H9 (cell line): Measurements from ENCODE around the gene BST2. TPM values are rescaled to one million over a fixed set of nuclear protein-coding genes. Genes with fewer than 3 reads are reported as not detected.
A peak's percentile ranks its signal among the peaks of the same experiment; 100 is the strongest.

Source experiments
- DNase-seq: peaks from one replicate; pipeline ENCODE4 v3.0.0-alpha.2; 2017
- H2AFZ ChIP-seq: one replicate; pipeline ENCODE4 v1.6.1; 2013; ENCODE audit warnings: mild to moderate bottlenecking, low read length, control low read depth, moderate library complexity
- H2AK5ac ChIP-seq: 2 replicates; pipeline ENCODE4 v1.6.1; 2013; ENCODE audit warnings: low read length, control low read depth, mixed read lengths; ENCODE audit not compliant: insufficient read length
- H2BK120ac ChIP-seq: one replicate; pipeline ENCODE4 v1.6.1; 2013; ENCODE audit warnings: low read depth, mild to moderate bottlenecking, low read length, control low read depth, inconsistent platforms; ENCODE audit not compliant: poor library complexity, severe bottlenecking
- H2BK12ac ChIP-seq: 2 replicates; pipeline ENCODE4 v1.6.1; 2013; ENCODE audit warnings: low read length, control low read depth, mixed read lengths, low read depth; ENCODE audit not compliant: insufficient read length
- H2BK15ac ChIP-seq: 2 replicates; pipeline ENCODE4 v1.6.1; 2013; ENCODE audit warnings: low read depth, low read length, control low read depth
- H2BK20ac ChIP-seq: one replicate; pipeline ENCODE4 v1.6.1; 2013; ENCODE audit warnings: low read depth, mild to moderate bottlenecking, low read length, control low read depth, inconsistent platforms; ENCODE audit not compliant: poor library complexity, severe bottlenecking
- H2BK5ac ChIP-seq: 2 replicates; pipeline ENCODE4 v1.6.1; 2013; ENCODE audit warnings: low read length, control low read depth, mixed read lengths; ENCODE audit not compliant: insufficient read length
- H3K14ac ChIP-seq: 2 replicates; pipeline ENCODE4 v1.6.1; 2013; ENCODE audit warnings: low read length, control low read depth; ENCODE audit not compliant: insufficient read depth
- H3K18ac ChIP-seq: 2 replicates; pipeline ENCODE4 v1.6.1; 2013; ENCODE audit warnings: low read depth, mild to moderate bottlenecking, mixed read lengths, low read length, control low read depth; ENCODE audit not compliant: insufficient read length
- H3K23ac ChIP-seq: 2 replicates; pipeline ENCODE4 v1.6.1; 2013; ENCODE audit warnings: low read length, control low read depth, mixed read lengths, low read depth; ENCODE audit not compliant: insufficient read length
- H3K23me2 ChIP-seq: 2 replicates; pipeline ENCODE4 v1.6.1; 2013; ENCODE audit warnings: low read depth, mild to moderate bottlenecking, mixed read lengths, low read length, control low read depth; ENCODE audit not compliant: insufficient read length, poor library complexity, severe bottlenecking
- H3K27ac ChIP-seq: 2 replicates; pipeline ENCODE4 v1.5.1; 2013; ENCODE audit warnings: low read length, control low read depth, mixed read lengths, low read depth; ENCODE audit not compliant: insufficient read length
- H3K27me3 ChIP-seq: 2 replicates; pipeline ENCODE4 v1.6.1; 2013; ENCODE audit warnings: low read length, control low read depth, inconsistent platforms; ENCODE audit not compliant: insufficient read depth
- H3K4ac ChIP-seq: 2 replicates; pipeline ENCODE4 v1.6.1; 2013; ENCODE audit warnings: low read depth, mild to moderate bottlenecking, control low read depth, inconsistent platforms, low read length, moderate library complexity
- H3K4me1 ChIP-seq: 2 replicates; pipeline ENCODE4 v1.6.1; 2013; ENCODE audit warnings: low read length, control low read depth, inconsistent platforms; ENCODE audit not compliant: insufficient read depth
- H3K4me2 ChIP-seq: 2 replicates; pipeline ENCODE4 v1.6.1; 2013; ENCODE audit warnings: low read length, control low read depth, mixed read lengths; ENCODE audit not compliant: insufficient read length, insufficient read depth
- H3K56ac ChIP-seq: 2 replicates; pipeline ENCODE4 v1.6.1; 2013; ENCODE audit warnings: low read depth, mild to moderate bottlenecking, mixed read lengths, low read length, control low read depth; ENCODE audit not compliant: insufficient read length
- H3K79me1 ChIP-seq: 2 replicates; pipeline ENCODE4 v1.6.1; 2013; ENCODE audit warnings: low read depth, mild to moderate bottlenecking, moderate library complexity, low read length, control low read depth, inconsistent platforms; ENCODE audit not compliant: insufficient read depth, poor library complexity, severe bottlenecking
- H3K79me2 ChIP-seq: 2 replicates; pipeline ENCODE4 v1.6.1; 2013; ENCODE audit warnings: low read length, control low read depth, inconsistent platforms; ENCODE audit not compliant: insufficient read depth
- H3K9ac ChIP-seq: 2 replicates; pipeline ENCODE4 v1.6.1; 2013; ENCODE audit warnings: low read length, control low read depth, mixed read lengths; ENCODE audit not compliant: insufficient read length; ENCODE audit errors: extremely low read depth
- H3K9me3 ChIP-seq: one replicate; pipeline ENCODE4 v1.6.1; 2013; ENCODE audit warnings: low read depth, low read length, inconsistent platforms; ENCODE audit not compliant: control insufficient read depth
- H3T11ph ChIP-seq: one replicate; pipeline ENCODE4 v1.6.1; 2013; ENCODE audit warnings: mild to moderate bottlenecking, low read length, control low read depth, inconsistent platforms
- H4K20me1 ChIP-seq: one replicate; pipeline ENCODE4 v1.6.1; 2013; ENCODE audit not compliant: control insufficient read depth, insufficient read length, insufficient read depth
- H4K5ac ChIP-seq: 2 replicates; pipeline ENCODE4 v1.6.1; 2013; ENCODE audit warnings: low read depth, mild to moderate bottlenecking, mixed read lengths, low read length, control low read depth; ENCODE audit not compliant: insufficient read length
- H4K8ac ChIP-seq: replicated peaks from 2 replicates; pipeline ENCODE4 v1.6.1; 2013; ENCODE audit warnings: low read length, control low read depth, mixed read lengths, low read depth; ENCODE audit not compliant: insufficient read length
- H4K91ac ChIP-seq: 2 replicates; pipeline ENCODE4 v1.6.1; 2013; ENCODE audit warnings: low read depth, mild to moderate bottlenecking, moderate library complexity, mixed read lengths, low read length, control low read depth; ENCODE audit not compliant: insufficient read length
- H3K27ac Mint-ChIP-seq, 3 experiments: 2 replicates in 2 of 3; 3 replicates in 1 of 3; pipeline ENCODE4 v1.8.0; 2020 to 2021; ENCODE audit warnings: mixed read lengths in 3 of 3, mild to moderate bottlenecking in 1 of 3, moderate library complexity in 1 of 3
- H3K27me3 Mint-ChIP-seq: 2 replicates; pipeline ENCODE4 v1.8.0; 2021; ENCODE audit warnings: low read depth, mild to moderate bottlenecking, moderate library complexity, mixed read lengths
- H3K36me3 Mint-ChIP-seq, 3 experiments: 2 replicates in 2 of 3; 3 replicates in 1 of 3; pipeline ENCODE4 v1.8.0; 2020 to 2021; ENCODE audit warnings: low read depth in 3 of 3, mixed read lengths in 3 of 3; ENCODE audit not compliant: insufficient read depth in 1 of 3
- H3K4me1 Mint-ChIP-seq, 2 experiments: 2 replicates each; pipeline ENCODE4 v1.8.0; 2020; ENCODE audit warnings: mixed read lengths in 2 of 2
- H3K4me3 Mint-ChIP-seq, 2 experiments: 2 replicates in 1 of 2; 3 replicates in 1 of 2; pipeline ENCODE4 v1.8.0; 2020 to 2021; ENCODE audit warnings: mild to moderate bottlenecking in 2 of 2, mixed read lengths in 2 of 2, moderate library complexity in 1 of 2
- H3K9me3 Mint-ChIP-seq, 2 experiments: 2 replicates in 1 of 2; 3 replicates in 1 of 2; pipeline ENCODE4 v1.8.0; 2020; ENCODE audit warnings: mild to moderate bottlenecking in 2 of 2, mixed read lengths in 2 of 2, moderate library complexity in 1 of 2
- WGBS: extraction: QIAGEN DNeasy Blood & Tissue Kit; methylation state at CpG from one replicate; pipeline ENCODE4 v1.1.7; 2013; ENCODE audit warnings: missing lambda C conversion rate, low lambda C conversion rate, mixed read lengths; ENCODE audit not compliant: insufficient read length; ENCODE audit errors: extremely low coverage; 5-methylcytosine and 5-hydroxymethylcytosine counted together
- total RNA-seq: library from RNA; stranded (reverse); gene quantifications from 2 replicates; pipeline ENCODE4 v1.2.1, GENCODE V29; 2021
- TF ChIP-seq, protein P1 (sequence below): fragments of 200-600 bp; sonication (generic); conservative IDR thresholded peaks from 3 replicates; pipeline ENCODE4 v1.8.0; 2021; ENCODE audit warnings: antibody characterized with exemption, mild to moderate bottlenecking

Gene BST2
- total RNA-seq, 1 experiment from 2014 or later = 63.3 TPM

DNA sequence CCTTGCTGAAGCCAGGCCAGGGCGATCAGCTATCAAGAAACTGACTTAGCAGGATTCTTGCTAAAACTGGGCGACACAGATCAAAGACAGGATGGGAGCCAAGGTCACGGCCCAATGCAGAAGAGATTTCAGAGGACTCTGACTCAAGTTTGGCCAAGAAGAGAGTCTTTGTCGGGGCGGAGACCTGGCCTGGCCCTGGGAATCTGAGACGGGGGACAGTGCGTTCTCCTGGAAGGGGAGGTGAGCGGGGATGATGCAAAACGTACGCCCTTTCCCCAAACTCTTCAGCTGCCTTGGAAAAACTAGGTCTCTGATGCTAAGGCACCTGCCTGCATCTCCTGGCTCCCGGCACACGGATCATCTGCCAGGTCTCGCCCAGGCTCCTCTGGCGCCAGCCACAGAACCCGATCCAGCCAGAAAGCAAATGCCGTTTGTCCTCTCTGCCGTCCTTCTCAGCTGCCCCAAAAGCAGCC is 24.2 kb upstream of the BST2 start:
- H3K14ac ChIP-seq = no peak overlapping the region
- Mint-ChIP-seq H3K4me3 (no peak overlapping the region), H3K9me3 (no peaks in the 10 kb centered on the region), H3K27me3 (no peaks in the 10 kb centered on the region; the same call in 1 of the 2 replicates), H3K4me1 (peaks cover 4 to 9% of the 10 kb centered on the region in 2 experiments), H3K36me3 (no peaks in the 10 kb centered on the region), H3K27ac (peak overlapping the region in 1 of 3 experiments; percentile 25; a peak in 2 of 7 replicates)
- H2BK20ac ChIP-seq = no peak overlapping the region
- H3K27me3 ChIP-seq = no peaks in the 10 kb centered on the region
- no peak overlapping the region for H3K27ac ChIP-seq
- no peak overlapping the region for H3K4ac ChIP-seq
- H3K9me3 ChIP-seq = no peaks in the 10 kb centered on the region
- H2BK120ac ChIP-seq = no peak overlapping the region
- TF ChIP-seq, protein P1, sequence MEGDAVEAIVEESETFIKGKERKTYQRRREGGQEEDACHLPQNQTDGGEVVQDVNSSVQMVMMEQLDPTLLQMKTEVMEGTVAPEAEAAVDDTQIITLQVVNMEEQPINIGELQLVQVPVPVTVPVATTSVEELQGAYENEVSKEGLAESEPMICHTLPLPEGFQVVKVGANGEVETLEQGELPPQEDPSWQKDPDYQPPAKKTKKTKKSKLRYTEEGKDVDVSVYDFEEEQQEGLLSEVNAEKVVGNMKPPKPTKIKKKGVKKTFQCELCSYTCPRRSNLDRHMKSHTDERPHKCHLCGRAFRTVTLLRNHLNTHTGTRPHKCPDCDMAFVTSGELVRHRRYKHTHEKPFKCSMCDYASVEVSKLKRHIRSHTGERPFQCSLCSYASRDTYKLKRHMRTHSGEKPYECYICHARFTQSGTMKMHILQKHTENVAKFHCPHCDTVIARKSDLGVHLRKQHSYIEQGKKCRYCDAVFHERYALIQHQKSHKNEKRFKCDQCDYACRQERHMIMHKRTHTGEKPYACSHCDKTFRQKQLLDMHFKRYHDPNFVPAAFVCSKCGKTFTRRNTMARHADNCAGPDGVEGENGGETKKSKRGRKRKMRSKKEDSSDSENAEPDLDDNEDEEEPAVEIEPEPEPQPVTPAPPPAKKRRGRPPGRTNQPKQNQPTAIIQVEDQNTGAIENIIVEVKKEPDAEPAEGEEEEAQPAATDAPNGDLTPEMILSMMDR = no peak
- H3K9ac ChIP-seq = no peak overlapping the region
- no peak overlapping the region for H4K5ac ChIP-seq
- DNase-seq = no peak
- H3K56ac ChIP-seq = no peak overlapping the region
- H2AFZ ChIP-seq = no peak overlapping the region
- H2BK5ac ChIP-seq = no peak overlapping the region
- H3K23me2 ChIP-seq = peaks cover 6% of the 10 kb centered on the region
- H4K8ac ChIP-seq = no peak overlapping the region
- no peak overlapping the region for H4K91ac ChIP-seq
- H4K20me1 ChIP-seq = no peaks in the 10 kb centered on the region
- H3K79me2 ChIP-seq = no peaks in the 10 kb centered on the region
- H2BK15ac ChIP-seq = no peak overlapping the region
- no peaks in the 10 kb centered on the region for H3K4me1 ChIP-seq
- no peak overlapping the region for H3K4me2 ChIP-seq
- no peak overlapping the region for H2BK12ac ChIP-seq
- H2AK5ac ChIP-seq = no peak overlapping the region
- WGBS = no CpG with 5 or more reads among the region's 17 CpGs
- no peak overlapping the region for H3K23ac ChIP-seq
- H3K79me1 ChIP-seq = no peaks in the 10 kb centered on the region
- H3T11ph ChIP-seq = no peak overlapping the region
- no peak overlapping the region for H3K18ac ChIP-seq
